Right atrium auricular region (tissue), 2 donors: ENCODE results near the gene ZNF860. TPM values are rescaled to one million over a fixed set of nuclear protein-coding genes. Genes with fewer than 3 reads are reported as not detected.

Experiments used
- DNase-seq: peaks from one replicate; pipeline ENCODE4 v3.0.0-alpha.2; 2019; ENCODE audit warnings: low spot score
- H3K27ac ChIP-seq, 2 donors: fragments of 200-600 bp; sonication (generic); 1 replicate in 1 of 2; 2 replicates in 1 of 2; pipeline ENCODE4 v1.5.1; 2016 to 2019
- H3K27me3 ChIP-seq, 2 donors: fragments of 200-600 bp; sonication (generic); one replicate each; pipeline versions ENCODE4 v1.5.1 to v1.6.0; 2017 to 2019
- H3K36me3 ChIP-seq: fragments of 200-600 bp; sonication (generic); one replicate; pipeline ENCODE4 v1.5.1; 2016
- H3K4me1 ChIP-seq, 2 donors: fragments of 200-600 bp; sonication (generic); one replicate each; pipeline versions ENCODE4 v1.5.1 to v1.6.0; 2017 to 2019
- H3K4me3 ChIP-seq, 2 donors: fragments of 200-600 bp; sonication (generic); 1 replicate in 1 of 2; 2 replicates in 1 of 2; pipeline ENCODE4 v1.5.1; 2017 to 2019; ENCODE audit warnings: mild to moderate bottlenecking in 1 of 2, moderate library complexity in 1 of 2
- H3K9me3 ChIP-seq, 2 donors: fragments of 200-600 bp; sonication (generic); one replicate each; pipeline ENCODE4 v1.5.1; 2019
- total RNA-seq, 2 donors: library from RNA; depleted of rRNA; stranded (reverse); fragments of >200 nt; gene quantifications; one replicate each; pipeline ENCODE4 v1.1.0, GENCODE V29; 2016
- TF ChIP-seq, protein P1 (sequence below), 2 donors: fragments of 200-600 bp; sonication (generic); IDR thresholded peaks; one replicate each; pipeline ENCODE4 v1.5.1; 2019; ENCODE audit warnings: antibody characterized with exemption in 2 of 2

ZNF860 gene
- total RNA-seq, 2 donors from 2014 or later: 0.28 TPM; not detected in 1

- Histone ChIP-seq H3K36me3 (no peaks in the 10 kb centered on the region), H3K4me1 (peaks cover 0 to 31% of the 10 kb centered on the region in 2 donors), H3K9me3 (no peaks in the 10 kb centered on the region), H3K27me3 (no peaks in the 10 kb centered on the region), H3K27ac (no peak overlapping the region), H3K4me3 (no peak overlapping the region)
- TF ChIP-seq, protein P1, sequence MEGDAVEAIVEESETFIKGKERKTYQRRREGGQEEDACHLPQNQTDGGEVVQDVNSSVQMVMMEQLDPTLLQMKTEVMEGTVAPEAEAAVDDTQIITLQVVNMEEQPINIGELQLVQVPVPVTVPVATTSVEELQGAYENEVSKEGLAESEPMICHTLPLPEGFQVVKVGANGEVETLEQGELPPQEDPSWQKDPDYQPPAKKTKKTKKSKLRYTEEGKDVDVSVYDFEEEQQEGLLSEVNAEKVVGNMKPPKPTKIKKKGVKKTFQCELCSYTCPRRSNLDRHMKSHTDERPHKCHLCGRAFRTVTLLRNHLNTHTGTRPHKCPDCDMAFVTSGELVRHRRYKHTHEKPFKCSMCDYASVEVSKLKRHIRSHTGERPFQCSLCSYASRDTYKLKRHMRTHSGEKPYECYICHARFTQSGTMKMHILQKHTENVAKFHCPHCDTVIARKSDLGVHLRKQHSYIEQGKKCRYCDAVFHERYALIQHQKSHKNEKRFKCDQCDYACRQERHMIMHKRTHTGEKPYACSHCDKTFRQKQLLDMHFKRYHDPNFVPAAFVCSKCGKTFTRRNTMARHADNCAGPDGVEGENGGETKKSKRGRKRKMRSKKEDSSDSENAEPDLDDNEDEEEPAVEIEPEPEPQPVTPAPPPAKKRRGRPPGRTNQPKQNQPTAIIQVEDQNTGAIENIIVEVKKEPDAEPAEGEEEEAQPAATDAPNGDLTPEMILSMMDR (IDR thresholded peaks at IDR 0.05): no peak
- DNase-seq: no peak
These were observed 18.7 kb upstream of the ZNF860 start for GRCh38 chr3:31962801-31963205.

GRCh38 chr3:31966978-31967591, 14.5 kb upstream of the ZNF860 start:
- H3K9me3 ChIP-seq: no peaks in the 10 kb centered on the region
- peak overlapping the region; percentile 51 to 75 for H3K27ac ChIP-seq
- DNase-seq: no peak
- H3K27me3 ChIP-seq: no peaks in the 10 kb centered on the region
- H3K36me3 ChIP-seq: no peaks in the 10 kb centered on the region
- H3K4me3 ChIP-seq: no peak overlapping the region
- peaks cover 0 to 4% of the 10 kb centered on the region in 2 donors for H3K4me1 ChIP-seq
- TF ChIP-seq, protein P1 (IDR thresholded peaks at IDR 0.05): no peak

- H3K4me3 ChIP-seq: no peak overlapping the region
- H3K27ac ChIP-seq: peak overlapping the region; percentile 51 to 75
- H3K27me3 ChIP-seq: no peaks in the 10 kb centered on the region
- TF ChIP-seq, protein P1 (IDR thresholded peaks at IDR 0.05): no peak
- H3K9me3 ChIP-seq: no peaks in the 10 kb centered on the region
- no peaks in the 10 kb centered on the region for H3K36me3 ChIP-seq
- peaks cover 0 to 5% of the 10 kb centered on the region in 2 donors for H3K4me1 ChIP-seq
- DNase-seq: no peak
These were observed 14.0 kb upstream of the ZNF860 start for GRCh38 chr3:31967592-31967991.

GRCh38 chr3:31968369-31968926, 13.1 kb upstream of the ZNF860 start:
- no peak for DNase-seq
- TF ChIP-seq, protein P1 (IDR thresholded peaks at IDR 0.05): no peak

DNA sequence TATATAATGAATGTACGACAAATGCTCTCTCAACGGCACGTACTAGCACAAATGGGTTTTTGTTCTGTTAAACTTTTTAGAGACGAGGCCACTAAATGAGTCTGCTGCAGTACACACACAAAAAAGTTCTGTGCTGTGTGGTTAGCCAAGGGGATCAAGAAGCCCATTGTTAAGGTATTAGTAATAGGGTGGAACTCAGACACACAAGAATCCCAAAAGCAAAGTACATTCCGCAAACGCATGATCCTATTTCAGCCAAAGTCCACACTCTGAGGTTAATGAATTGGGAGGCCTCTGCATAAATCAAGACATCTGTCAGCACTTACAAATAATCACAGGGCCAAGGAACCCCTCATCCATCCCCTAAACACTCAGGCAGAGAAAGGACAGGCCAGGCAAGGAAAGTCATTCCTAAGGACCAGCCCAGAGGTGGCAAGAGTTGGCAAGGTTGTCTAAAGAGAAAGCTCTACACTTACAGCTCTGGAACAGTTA, 12.6 kb upstream of the ZNF860 start:
- Histone ChIP-seq H3K4me3 (no peak overlapping the region), H3K36me3 (no peaks in the 10 kb centered on the region), H3K27me3 (no peaks in the 10 kb centered on the region), H3K4me1 (peaks cover 0 to 12% of the 10 kb centered on the region in 2 donors), H3K9me3 (no peaks in the 10 kb centered on the region), H3K27ac (peak overlapping the region; percentile 58 to 75)
- TF ChIP-seq, protein P1 (IDR thresholded peaks at IDR 0.05): no peak
- no peak for DNase-seq

More at GRCh38 chr3:31968369-31968926, 13.1 kb upstream of the ZNF860 start:
- Histone ChIP-seq H3K27me3 (no peaks in the 10 kb centered on the region), H3K4me3 (no peak overlapping the region), H3K36me3 (no peaks in the 10 kb centered on the region), H3K9me3 (no peaks in the 10 kb centered on the region), H3K4me1 (peaks cover 0 to 12% of the 10 kb centered on the region in 2 donors), H3K27ac (peak overlapping the region; percentile 37 to 75)
